A549 (cell line): ENCODE data around the gene CABCOCO1. TPM values are rescaled to one million over a fixed set of nuclear protein-coding genes. Genes with fewer than 3 reads are reported as not detected.

Experiments used
- POLR2A ChIP-seq: IDR thresholded peaks from 2 replicates; pipeline ENCODE4 v1.6.1; 2012; ENCODE audit warnings: mild to moderate bottlenecking, low read length
- polyA plus RNA-seq, 4 experiments: library from polyadenylated mRNA; depleted of rRNA in 3 of 4; stranded (reverse); fragments of >200 nt; fragmentation: RNase III in 1 of 4; extraction: RNeasy Plus Mini Kit Qiagen cat#74134 plus additional on column Dnase treatment in 1 of 4; gene quantifications; 2 replicates in 3 of 4; 3 replicates in 1 of 4; pipeline ENCODE4 v1.2.3, GENCODE V29; 2011 to 2017
- TF ChIP-seq, protein P1 (sequence below): IDR thresholded peaks from 2 replicates; pipeline ENCODE4 v1.6.1; 2012; ENCODE audit warnings: low read depth, borderline replicate concordance

The CABCOCO1 gene
- polyA plus RNA-seq, 2 of the 4 experiments (the other 2 are of a cell fraction): 0.77 to 1.1 TPM

- TF ChIP-seq, protein P1, sequence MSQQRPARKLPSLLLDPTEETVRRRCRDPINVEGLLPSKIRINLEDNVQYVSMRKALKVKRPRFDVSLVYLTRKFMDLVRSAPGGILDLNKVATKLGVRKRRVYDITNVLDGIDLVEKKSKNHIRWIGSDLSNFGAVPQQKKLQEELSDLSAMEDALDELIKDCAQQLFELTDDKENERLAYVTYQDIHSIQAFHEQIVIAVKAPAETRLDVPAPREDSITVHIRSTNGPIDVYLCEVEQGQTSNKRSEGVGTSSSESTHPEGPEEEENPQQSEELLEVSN: no peak
- TF ChIP-seq POLR2A: no peak
These were observed 152.8 kb downstream of the CABCOCO1 start (continued) for GRCh38 chr10:61815496-61815895.

Other genes starting within 250 kb of the CABCOCO1 start
- gene TMEM26, start 209.5 kb upstream of the CABCOCO1 start, polyA plus RNA-seq (2011; rRNA removed): 0.08 and 0.10 TPM in 2 replicates
- gene TMEM26, start 209.5 kb upstream of the CABCOCO1 start, polyA plus RNA-seq (2017; fragmentation: RNase III; extraction: RNeasy Plus Mini Kit Qiagen cat#74134 plus additional on column Dnase treatment): 0.03 to 0.09 TPM in 2 of 3 replicates, not detected in the other
- 1.6 and 1.7 TPM in 2 replicates for gene ARID5B, start 238.8 kb downstream of the CABCOCO1 start, polyA plus RNA-seq (2011; rRNA removed)
- gene ARID5B, start 238.8 kb downstream of the CABCOCO1 start, polyA plus RNA-seq (2017; fragmentation: RNase III; extraction: RNeasy Plus Mini Kit Qiagen cat#74134 plus additional on column Dnase treatment): 0.75 to 0.91 TPM (median 0.84 TPM) in 3 replicates